Measurements from ENCODE around the gene ZNF565.
A peak's percentile ranks its signal among the peaks of the same experiment; 100 is the strongest.
"Not testable (repeated sequence)": the region's sequence is repeated elsewhere in the genome, so short reads cannot be mapped to it uniquely, and the experiment has no call there.

Gene ZNF565

GRCh38 chr19:36214386-36215275, at the start of gene ZNF565, which contains the start of gene ZNF146:
ZNF565 (minus strand) TSS chr19:36214665; CDS start chr19:36201985, 12,680 bp downstream.
ZNF146 (plus strand) TSS chr19:36215106; CDS start chr19:36236441, 21,335 bp downstream.
- peak; percentile 99 for DNase-seq

GRCh38 chr19:36259211-36259610, 44.7 kb upstream of the ZNF565 start:
- DNase-seq, result no peak

GRCh38 chr19:36258028-36258875, 43.8 kb upstream of the ZNF565 start:
- no peak for DNase-seq

- no peak for DNase-seq
Measured at GRCh38 chr19:36257520-36257876, 43.0 kb upstream of the ZNF565 start.

- DNase-seq, result no peak
Measured at GRCh38 chr19:36256853-36257519, 42.5 kb upstream of the ZNF565 start.

- DNase-seq, result no peak
Measured at GRCh38 chr19:36256064-36256463, 41.6 kb upstream of the ZNF565 start.

GRCh38 chr19:36255316-36255715, 40.9 kb upstream of the ZNF565 start:
- DNase-seq, result no peak

- no peak for DNase-seq
Measured at GRCh38 chr19:36254848-36255247, 40.4 kb upstream of the ZNF565 start.

GRCh38 chr19:36252047-36252446, 37.6 kb upstream of the ZNF565 start:
- no peak for DNase-seq

- no peak for DNase-seq
Measured at GRCh38 chr19:36246006-36246481, 31.6 kb upstream of the ZNF565 start.

GRCh38 chr19:36245210-36246005, 30.9 kb upstream of the ZNF565 start:
- no peak for DNase-seq

- no peak for DNase-seq
Measured at GRCh38 chr19:36244066-36244465, 29.6 kb upstream of the ZNF565 start.

GRCh38 chr19:36236946-36237310, 22.5 kb upstream of the ZNF565 start:
- no peak for DNase-seq

GRCh38 chr19:36236304-36236945, 22.0 kb upstream of the ZNF565 start:
- no peak for DNase-seq

GRCh38 chr19:36233626-36234025, 19.2 kb upstream of the ZNF565 start:
- not testable (repeated sequence) for DNase-seq

- no peak for DNase-seq
Measured at GRCh38 chr19:36225219-36225892, 10.9 kb upstream of the ZNF565 start.

- no peak for DNase-seq
Measured at GRCh38 chr19:36222503-36222902, 8.0 kb upstream of the ZNF565 start.

- no peak for DNase-seq
Measured at GRCh38 chr19:36221474-36221873, 7.0 kb upstream of the ZNF565 start.

- DNase-seq, result no peak
Measured at GRCh38 chr19:36215276-36216123, 1.0 kb upstream of the ZNF565 start.

GRCh38 chr19:36212895-36213294, 1.6 kb downstream of the ZNF565 start:
- no peak for DNase-seq

All from NCI-H187 treated with DMSO at 0.1 percent for 48 hours (cell line).